PC-9 (cell line): ENCODE measurements around the gene UGT1A5.

Source experiments
- CTCF ChIP-seq: fragments of 200-600 bp; sonication (generic); conservative IDR thresholded peaks from 2 replicates; pipeline ENCODE4 v1.6.1; 2017; ENCODE audit warnings: mixed run types, antibody characterized with exemption, mild to moderate bottlenecking, moderate library complexity
- EZH2 ChIP-seq: fragments of 200-600 bp; sonication (generic); IDR thresholded peaks from 2 replicates; pipeline ENCODE4 v1.8.0; 2017; ENCODE audit warnings: antibody characterized with exemption, low read depth

DNA sequence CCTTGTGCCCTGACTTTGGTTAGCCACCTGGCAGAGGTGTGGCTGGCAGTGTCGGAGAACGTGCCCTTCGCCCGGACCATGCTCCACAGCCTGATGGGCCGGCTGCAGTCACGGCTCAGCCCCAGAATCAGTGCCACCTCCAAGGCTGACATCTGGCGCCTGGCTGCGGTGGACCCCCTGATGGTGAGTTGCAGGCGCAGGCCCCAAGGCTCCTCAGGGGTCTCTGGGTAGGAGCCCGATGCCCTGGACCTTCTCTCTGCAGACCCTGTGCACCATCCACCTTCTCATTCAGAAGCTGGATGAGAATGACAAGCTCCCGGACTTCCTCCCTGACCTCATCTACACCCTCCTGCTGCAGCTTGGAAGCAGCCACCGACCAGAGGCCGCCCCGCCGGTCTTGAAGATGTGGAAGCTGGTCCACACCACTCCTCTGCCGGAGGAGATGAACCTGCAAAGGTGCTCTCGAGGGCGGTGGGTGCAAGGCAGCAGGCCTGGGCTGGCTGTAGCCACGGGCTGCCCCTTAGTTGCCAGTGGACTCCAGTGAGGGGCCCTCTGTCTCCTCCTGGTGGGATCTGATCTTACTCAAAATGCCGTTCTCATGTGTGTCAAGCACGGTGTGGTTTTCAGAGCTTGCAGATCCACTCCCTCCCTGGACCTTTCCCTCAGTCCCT lies 109.5 kb downstream of the UGT1A5 start:
- TF ChIP-seq CTCF (no peak), EZH2 (no peak)
